Measurements from ENCODE around the gene P2RX5. TPM values are rescaled to one million over a fixed set of nuclear protein-coding genes. Genes with fewer than 3 reads are reported as not detected.

The P2RX5 gene
- total RNA-seq, 2 donors from 2014 or later, result 0.93 to 2.0 TPM

GRCh38 chr17:3688852-3689261 is 7.1 kb downstream of the P2RX5 start:
- intact Hi-C loops (cut with DNase I), result no loop called here
- DNase-seq (ENCODE audit: low spot score), result no peak

DNA sequence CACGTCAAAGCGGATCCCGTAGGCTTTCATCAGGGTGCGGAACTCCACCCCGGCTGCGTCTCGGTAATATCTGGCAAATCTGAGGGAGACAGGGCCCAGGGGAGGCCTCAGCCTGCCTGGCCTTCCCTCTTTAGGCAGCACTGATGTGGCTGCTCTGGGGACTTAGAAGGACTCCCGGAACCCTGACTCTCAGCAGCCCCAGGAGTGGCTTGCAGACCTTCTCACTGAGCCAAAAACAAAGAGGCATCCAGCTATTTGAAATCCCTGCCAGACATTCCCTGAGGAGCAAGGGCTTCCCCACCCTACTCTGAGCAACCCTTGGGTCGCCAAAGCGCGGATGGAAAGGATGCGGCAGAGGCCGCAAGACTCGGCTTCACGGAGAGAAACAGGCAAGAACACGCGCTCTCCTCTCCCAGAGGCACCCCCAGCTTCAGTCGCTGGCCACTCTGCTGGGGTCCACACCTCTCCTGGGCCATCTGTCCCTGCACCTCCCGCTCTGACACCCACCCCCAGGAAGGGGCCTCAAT is 7.9 kb downstream of the P2RX5 start:
- intact Hi-C loops (cut with DNase I), result no loop called here
- no peak for DNase-seq (ENCODE audit: low spot score)

DNA sequence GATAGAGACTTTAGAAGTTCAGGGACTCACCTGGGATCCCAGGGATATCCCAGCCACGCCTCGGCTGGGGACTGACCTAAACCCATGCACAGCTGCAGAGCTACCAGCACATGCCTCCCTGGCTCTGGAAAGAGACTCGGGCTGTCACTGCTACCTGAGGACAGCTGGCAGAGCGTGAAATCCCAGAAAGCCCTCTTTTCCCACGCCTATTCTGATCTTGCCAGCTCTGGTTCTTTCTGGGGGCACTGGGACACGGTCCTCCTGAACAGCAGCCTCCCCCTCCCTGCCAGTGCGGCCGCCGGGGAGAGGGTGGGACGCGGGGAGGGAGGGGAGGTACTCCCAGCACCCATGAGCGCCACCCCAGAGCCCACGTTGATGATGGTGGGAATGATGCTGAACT is 10.8 kb downstream of the P2RX5 start:
- intact Hi-C loops (cut with DNase I), result no loop called here
- no peak for DNase-seq (ENCODE audit: low spot score)

DNA sequence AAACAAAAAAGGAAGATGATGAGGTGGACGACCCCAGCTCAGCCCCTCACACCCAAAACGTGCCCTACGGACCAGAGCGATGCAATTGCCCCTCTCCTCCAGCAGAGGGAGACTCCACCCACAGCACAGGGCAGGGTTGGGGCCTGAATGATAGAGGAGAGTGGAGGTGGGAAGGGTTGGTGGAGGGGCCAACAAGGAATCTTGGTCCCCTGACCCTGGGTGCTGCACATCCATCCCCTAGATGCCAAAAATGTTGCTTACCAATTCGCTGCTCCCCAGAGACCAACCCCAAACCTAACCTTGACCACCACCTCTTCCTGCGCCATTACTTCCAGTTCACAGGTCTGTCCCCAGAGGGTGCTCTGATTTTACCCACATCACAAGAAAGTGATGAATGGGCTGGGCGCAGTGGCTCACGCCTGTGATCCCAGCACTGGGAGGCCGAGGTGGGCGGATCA is 12.9 kb downstream of the P2RX5 start:
- intact Hi-C loops (cut with DNase I), result no loop called here
- no peak for DNase-seq (ENCODE audit: low spot score)

DNA sequence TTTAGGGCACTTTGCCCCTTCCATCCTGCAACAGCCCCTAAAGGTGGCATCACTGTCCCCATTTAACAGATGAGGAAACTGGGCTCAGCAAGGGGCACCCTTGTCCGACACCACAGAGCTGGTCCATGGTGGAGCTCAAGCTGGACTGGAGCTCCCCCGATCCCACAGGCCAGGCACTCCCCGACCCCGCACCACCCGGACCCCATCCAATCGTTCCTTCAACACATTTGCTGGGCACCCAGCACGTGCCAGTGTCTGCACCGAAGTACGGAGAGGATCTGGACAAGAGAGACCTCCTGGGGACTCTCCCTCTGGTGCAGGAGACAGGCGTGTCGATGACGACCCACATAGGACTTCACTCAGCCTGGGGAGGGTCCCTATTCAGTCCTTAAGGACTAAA is 13.9 kb downstream of the P2RX5 start:
- intact Hi-C loops (cut with DNase I), result no loop called here
- no peak for DNase-seq (ENCODE audit: low spot score)

GRCh38 chr17:3681565-3681964 is 14.4 kb downstream of the P2RX5 start:
- intact Hi-C loops (cut with DNase I), result no loop called here
- DNase-seq (ENCODE audit: low spot score), result no peak

DNA sequence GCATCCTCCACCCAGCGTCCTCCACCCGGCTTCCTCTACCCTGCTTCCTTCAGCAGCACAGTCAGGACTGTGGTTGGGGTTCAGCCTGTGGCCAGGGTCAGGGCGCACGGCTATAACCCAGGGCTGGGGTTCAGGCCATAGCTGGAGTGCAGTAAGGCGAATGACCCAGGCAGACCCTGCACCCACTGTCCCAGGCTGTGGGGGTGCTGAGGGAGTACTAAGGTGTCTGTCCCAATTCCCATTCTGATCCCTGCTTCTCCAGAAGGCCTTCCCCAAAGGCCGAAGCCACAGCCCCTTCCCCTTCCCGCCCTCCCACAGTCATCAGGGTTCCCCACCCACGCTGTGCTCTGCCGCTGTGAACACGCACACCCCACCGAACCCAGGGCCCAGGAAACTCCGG is 14.9 kb downstream of the P2RX5 start:
- intact Hi-C loops (cut with DNase I), result no loop called here
- DNase-seq (ENCODE audit: low spot score), result no peak

DNA sequence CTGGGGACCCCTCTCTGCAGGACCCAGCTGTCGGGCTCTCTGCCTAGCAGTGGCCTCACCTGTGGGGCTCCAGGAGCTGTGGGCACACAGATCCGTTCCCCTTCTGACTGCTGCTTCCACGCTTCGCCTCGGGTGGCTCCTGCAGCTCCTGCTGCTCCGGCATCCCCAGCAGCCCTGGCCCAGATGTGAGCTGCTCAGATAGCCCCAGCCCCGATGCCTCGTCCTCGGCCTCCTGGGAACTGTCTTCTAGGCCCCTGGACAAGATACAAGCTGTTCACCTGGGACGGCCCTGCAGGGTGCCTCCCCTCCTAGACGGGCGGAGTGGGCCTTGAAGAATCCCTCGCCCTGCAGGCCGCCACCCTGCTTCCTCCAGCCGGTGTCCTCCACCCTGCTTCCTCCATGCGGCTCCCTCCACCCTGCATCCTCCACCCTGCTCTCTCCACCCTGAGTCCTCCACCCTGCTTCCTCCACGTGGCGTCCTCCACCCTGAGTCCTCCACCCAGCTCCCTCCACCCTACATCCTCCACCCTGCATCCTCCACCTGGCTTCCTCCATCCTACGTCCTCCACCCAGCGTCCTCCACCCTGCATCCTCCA is 16.3 kb downstream of the P2RX5 start:
- DNase-seq (ENCODE audit: low spot score), result no peak
- intact Hi-C loops (cut with DNase I), result no loop called here

- intact Hi-C loops (cut with DNase I), result no loop called here
- no peak for DNase-seq (ENCODE audit: low spot score)
Measured at GRCh38 chr17:3678821-3679530, 17.0 kb downstream of the P2RX5 start.

DNA sequence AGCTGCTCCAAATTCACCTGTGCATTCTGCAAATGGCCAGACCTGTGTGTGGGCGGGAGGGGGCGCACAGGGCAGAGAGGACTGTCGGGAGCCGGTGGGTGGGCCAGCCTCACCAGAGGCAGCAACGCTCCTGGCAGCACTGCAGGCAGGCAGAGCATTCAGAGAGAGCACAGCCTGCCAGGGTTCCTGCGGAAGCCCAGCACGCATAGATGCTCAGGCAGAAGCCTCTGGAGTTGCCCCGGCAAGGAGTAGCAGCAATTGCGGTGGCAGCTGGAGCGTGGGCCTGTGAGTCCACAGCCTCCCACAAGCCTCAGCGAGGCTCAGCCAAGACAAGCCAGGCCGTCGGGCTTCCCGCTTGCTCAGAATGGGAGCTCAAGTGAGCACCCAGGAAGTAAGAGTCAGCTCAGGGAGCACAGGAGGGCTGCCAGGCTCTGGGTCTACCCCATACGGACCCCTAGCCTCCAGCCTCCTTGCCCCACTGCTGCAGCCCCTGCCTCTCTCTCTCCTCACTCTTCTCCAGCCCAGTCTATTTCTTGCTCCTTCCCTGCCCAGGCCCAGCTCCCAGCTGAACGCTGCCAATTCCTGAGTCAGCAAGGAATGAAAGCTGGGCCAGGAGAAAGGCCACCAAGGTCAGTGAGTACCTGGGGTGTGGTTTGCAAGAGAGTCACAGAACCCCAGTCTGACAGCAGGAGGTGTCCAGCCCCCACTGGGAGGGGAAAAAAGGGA is 17.7 kb downstream of the P2RX5 start:
- no peak for DNase-seq (ENCODE audit: low spot score)
- intact Hi-C loops (cut with DNase I), result no loop called here

GRCh38 chr17:3675886-3676285 is 20.1 kb downstream of the P2RX5 start:
- intact Hi-C loops (cut with DNase I), result no loop called here
- DNase-seq (ENCODE audit: low spot score), result no peak

DNA sequence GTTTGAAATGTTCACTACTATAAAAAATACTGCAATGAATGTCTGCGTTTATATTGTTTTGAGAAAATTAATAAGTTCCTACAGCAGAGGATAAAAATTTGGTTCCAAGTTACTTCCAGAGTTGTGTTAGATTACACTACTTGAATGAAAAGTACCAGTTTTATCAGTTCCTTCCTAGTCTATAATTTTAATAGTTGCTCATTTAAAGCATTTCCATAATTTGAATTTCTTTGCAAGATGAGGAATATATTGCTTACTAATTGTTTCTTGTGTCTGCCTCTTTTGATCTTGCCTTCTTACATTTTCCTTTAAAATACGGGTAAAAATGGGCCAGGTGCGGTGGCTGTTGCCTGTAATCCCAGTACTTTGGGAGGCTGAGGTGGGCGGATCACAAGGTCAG is 23.4 kb downstream of the P2RX5 start:
- intact Hi-C loops (cut with DNase I), result no loop called here
- no peak for DNase-seq (ENCODE audit: low spot score)

- intact Hi-C loops (cut with DNase I), result no loop called here
- no peak for DNase-seq (ENCODE audit: low spot score)
Measured at GRCh38 chr17:3669548-3669947, 26.4 kb downstream of the P2RX5 start.

DNA sequence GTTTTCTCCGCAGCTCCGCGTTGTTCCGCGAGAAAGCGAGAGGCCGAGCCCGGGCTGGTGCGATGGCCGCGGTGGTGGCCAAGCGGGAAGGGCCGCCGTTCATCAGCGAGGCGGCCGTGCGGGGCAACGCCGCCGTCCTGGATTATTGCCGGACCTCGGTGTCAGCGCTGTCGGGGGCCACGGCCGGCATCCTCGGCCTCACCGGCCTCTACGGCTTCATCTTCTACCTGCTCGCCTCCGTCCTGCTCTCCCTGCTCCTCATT is 26.9 kb downstream of the P2RX5 start:
- DNase-seq (ENCODE audit: low spot score), result no peak
- intact Hi-C loops (cut with DNase I), result no loop called here

DNA sequence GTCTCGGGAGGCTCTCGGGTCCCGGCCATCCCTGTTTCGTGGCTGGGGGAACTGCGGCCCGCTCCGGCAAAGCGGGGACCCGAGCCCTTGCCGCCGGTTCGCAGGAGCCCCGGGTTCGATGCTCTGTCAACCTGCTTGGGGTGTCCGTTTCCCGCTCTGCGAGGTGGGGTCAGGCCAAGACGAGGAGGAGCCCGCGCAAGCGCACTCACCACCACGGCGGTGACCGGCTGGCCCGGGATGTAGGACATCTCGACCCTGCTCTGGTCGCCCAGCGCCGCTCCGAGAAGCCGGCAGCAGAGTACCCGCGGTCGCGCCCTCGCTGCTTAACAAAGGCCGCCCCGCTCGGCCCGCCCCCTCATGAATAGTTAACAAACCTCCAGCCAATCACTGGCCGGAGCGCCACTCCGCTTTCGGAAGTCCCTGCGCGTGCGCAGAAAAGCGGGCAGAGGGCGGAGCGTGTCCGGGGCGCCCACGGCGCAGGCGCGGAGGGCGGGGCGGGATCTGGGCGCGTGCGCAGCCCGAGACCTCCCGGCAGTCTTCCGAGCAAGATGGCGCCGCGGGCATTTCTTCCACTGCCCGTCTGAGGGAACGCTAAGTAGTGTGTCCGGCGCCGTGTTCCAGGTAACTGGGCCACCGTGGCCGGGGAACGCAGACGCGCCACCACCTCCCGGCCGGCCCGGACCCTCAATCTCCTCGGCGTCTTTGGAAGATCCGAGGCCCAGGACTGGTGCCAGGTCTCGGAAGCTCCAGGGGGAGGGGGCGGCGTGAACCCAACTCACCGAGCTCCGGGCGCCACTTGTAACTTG is 27.5 kb downstream of the P2RX5 start, which contains the start of the genes EMC6 and TAX1BP3:
Gene EMC6 (plus strand): TSS at position 534 of the 806 bp plus-strand sequence. CDS start 335 bp downstream, outside the sequence.
Gene TAX1BP3 (minus strand): TSS at position 300 of the 806 bp plus-strand sequence. CDS start 52 bp downstream, at position 248.
- peak; percentile 100 for DNase-seq (ENCODE audit: low spot score)
- intact Hi-C loops (cut with DNase I), result no loop called here

DNA sequence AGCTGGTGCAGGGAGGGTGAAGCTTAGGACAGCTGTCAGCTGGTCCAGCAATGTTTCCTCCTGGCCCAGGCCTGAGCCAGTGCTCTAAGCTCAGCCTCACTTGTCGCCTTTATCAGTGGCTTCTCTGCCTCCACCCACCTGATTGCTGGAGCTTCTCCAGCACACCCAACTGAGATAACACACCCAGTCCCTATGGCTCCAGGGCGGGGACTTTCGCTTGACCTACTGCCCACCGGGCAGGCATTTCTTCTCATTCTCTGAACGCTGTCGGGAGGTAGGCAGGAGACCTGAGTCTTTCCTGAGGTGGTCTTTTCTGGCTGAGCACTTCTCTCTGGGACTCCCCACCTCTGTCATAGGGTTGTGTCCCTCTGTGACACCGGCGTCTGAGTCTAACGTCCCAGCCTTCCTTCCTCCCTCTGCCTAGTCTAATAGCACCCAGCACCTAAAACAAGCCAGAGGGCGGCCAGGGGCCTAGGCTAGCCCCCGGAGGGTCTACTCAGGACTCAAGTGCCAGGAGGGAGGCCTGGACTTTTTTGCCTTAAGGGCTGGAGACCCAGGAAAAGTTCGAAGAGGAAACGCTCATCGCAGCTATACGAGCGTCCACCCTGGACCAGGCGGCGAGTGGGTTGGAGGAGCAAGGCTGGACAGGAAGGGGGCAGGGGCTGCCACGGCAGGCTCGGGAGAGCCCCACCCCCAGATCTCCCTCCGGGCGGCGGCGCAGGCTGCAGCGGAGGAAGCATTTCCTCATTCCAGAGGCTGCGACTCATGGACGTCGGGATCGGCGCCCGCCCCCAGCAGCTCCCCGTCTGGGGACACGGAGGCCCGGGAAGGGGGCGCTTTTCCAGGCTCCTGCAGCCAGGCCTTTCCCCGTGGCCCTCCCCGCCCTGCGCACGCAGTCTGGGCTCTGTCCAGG is 28.3 kb downstream of the P2RX5 start:
- DNase-seq (ENCODE audit: low spot score), result peak; percentile 97
- intact Hi-C loops (cut with DNase I), result no loop called here

GRCh38 chr17:3666516-3666915 is 29.4 kb downstream of the P2RX5 start:
- intact Hi-C loops (cut with DNase I), result no loop called here
- no peak for DNase-seq (ENCODE audit: low spot score)

- peak; percentile 74 for DNase-seq (ENCODE audit: low spot score)
- intact Hi-C loops (cut with DNase I), result no loop called here
Measured at GRCh38 chr17:3665834-3666233, 30.1 kb downstream of the P2RX5 start.

Data from posterior vena cava (tissue), 2 donors.